ENCODE measurements around the gene GDF2. TPM values are rescaled to one million over a fixed set of nuclear protein-coding genes. Genes with fewer than 3 reads are reported as not detected.

The GDF2 gene
- total and polyA plus RNA-seq, 2 experiments from 2014 or later = not detected

DNA sequence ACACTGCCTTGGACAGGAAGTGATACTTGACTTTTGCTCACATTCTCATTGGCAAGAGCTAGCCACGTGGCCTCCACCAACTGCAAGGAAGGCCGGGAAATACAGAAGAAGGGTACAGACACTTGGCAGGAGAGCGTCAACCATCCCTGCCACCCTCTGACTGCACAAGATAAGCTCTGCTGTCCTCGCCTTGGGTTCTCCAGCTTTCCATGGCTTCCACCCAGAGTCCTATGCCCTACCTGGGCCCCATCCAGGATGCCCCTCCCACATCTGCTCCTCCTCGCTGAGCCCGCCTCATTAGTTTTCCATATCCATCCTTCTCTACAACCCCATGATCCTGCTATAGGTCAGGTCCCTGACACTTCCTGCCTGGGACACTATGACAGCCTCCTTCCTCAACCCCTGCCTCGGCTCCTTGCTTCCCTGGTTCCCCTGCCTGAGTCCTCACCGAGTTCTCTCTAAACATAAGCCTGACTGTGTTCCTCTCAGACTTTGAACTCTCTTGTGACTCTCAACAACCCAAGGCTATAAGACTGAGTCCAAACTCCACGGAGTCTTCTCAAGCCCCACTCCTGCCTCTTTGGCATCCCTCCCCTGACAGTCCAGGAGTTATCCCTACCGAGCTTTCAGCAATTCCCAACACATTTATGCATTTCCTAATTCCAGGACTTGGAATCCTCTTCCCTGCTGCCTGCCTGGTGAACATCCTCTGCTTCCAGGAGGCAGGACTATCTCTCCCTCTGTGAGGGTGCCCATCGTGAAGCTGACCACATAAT, 45.5 kb upstream of the GDF2 start:
- Histone ChIP-seq H3K27ac (ENCODE audit: low read depth) (no peak overlapping the region), H3K4me2 (no peak overlapping the region), H2AFZ (no peak overlapping the region), H3K4me3 (no peak overlapping the region), H3K9me2 (ENCODE audit: insufficient read depth) (0 out of 2 replicates have a peak, but pooled peaks cover 5% of the 10 kb centered on the region), H3K36me3 (ENCODE audit: insufficient read depth) (no peaks in the 10 kb centered on the region), H3F3A (replicated peaks; ENCODE audit: low read depth) (no peaks in the 10 kb centered on the region), H4K20me1 (replicated peaks; ENCODE audit: insufficient read depth) (no peaks in the 10 kb centered on the region), H3K79me2 (replicated peaks; ENCODE audit: insufficient read depth) (no peaks in the 10 kb centered on the region), H3K27me3 (ENCODE audit: insufficient read depth) (no peaks in the 10 kb centered on the region), H3K4me1 (ENCODE audit: insufficient read depth) (no peaks in the 10 kb centered on the region)
- peaks cover 3% of the 10 kb centered on the region for H3K27me3 Mint-ChIP-seq (ENCODE audit: insufficient read depth, low read depth, poor library complexity)
- TF ChIP-seq POLR2AphosphoS5 (IDR thresholded peaks at IDR 0.05; ENCODE audit: low read depth) (no peak), STAT1 (IDR thresholded peaks at IDR 0.05; ENCODE audit: unreplicated experiment) (no peak), NANOG (IDR thresholded peaks at IDR 0.05; ENCODE audit: borderline replicate concordance) (no peak), EZH2 (IDR thresholded peaks at IDR 0.05; ENCODE audit: low read depth, unreplicated experiment) (no peak), CTCF (conservative IDR thresholded peaks at IDR 0.05; ENCODE audit: low read depth in 2 of 2) (no peak), ZNF331 (CRISPR knock-in tag; IDR thresholded peaks at IDR 0.05; ENCODE audit: low read depth) (no peak), JUNB (IDR thresholded peaks at IDR 0.05; ENCODE audit: unreplicated experiment) (no peak), ZNF114 (CRISPR knock-in tag; IDR thresholded peaks at IDR 0.05) (no peak), ETS1 (IDR thresholded peaks at IDR 0.05) (no peak)
- TF ChIP-seq, protein P1, sequence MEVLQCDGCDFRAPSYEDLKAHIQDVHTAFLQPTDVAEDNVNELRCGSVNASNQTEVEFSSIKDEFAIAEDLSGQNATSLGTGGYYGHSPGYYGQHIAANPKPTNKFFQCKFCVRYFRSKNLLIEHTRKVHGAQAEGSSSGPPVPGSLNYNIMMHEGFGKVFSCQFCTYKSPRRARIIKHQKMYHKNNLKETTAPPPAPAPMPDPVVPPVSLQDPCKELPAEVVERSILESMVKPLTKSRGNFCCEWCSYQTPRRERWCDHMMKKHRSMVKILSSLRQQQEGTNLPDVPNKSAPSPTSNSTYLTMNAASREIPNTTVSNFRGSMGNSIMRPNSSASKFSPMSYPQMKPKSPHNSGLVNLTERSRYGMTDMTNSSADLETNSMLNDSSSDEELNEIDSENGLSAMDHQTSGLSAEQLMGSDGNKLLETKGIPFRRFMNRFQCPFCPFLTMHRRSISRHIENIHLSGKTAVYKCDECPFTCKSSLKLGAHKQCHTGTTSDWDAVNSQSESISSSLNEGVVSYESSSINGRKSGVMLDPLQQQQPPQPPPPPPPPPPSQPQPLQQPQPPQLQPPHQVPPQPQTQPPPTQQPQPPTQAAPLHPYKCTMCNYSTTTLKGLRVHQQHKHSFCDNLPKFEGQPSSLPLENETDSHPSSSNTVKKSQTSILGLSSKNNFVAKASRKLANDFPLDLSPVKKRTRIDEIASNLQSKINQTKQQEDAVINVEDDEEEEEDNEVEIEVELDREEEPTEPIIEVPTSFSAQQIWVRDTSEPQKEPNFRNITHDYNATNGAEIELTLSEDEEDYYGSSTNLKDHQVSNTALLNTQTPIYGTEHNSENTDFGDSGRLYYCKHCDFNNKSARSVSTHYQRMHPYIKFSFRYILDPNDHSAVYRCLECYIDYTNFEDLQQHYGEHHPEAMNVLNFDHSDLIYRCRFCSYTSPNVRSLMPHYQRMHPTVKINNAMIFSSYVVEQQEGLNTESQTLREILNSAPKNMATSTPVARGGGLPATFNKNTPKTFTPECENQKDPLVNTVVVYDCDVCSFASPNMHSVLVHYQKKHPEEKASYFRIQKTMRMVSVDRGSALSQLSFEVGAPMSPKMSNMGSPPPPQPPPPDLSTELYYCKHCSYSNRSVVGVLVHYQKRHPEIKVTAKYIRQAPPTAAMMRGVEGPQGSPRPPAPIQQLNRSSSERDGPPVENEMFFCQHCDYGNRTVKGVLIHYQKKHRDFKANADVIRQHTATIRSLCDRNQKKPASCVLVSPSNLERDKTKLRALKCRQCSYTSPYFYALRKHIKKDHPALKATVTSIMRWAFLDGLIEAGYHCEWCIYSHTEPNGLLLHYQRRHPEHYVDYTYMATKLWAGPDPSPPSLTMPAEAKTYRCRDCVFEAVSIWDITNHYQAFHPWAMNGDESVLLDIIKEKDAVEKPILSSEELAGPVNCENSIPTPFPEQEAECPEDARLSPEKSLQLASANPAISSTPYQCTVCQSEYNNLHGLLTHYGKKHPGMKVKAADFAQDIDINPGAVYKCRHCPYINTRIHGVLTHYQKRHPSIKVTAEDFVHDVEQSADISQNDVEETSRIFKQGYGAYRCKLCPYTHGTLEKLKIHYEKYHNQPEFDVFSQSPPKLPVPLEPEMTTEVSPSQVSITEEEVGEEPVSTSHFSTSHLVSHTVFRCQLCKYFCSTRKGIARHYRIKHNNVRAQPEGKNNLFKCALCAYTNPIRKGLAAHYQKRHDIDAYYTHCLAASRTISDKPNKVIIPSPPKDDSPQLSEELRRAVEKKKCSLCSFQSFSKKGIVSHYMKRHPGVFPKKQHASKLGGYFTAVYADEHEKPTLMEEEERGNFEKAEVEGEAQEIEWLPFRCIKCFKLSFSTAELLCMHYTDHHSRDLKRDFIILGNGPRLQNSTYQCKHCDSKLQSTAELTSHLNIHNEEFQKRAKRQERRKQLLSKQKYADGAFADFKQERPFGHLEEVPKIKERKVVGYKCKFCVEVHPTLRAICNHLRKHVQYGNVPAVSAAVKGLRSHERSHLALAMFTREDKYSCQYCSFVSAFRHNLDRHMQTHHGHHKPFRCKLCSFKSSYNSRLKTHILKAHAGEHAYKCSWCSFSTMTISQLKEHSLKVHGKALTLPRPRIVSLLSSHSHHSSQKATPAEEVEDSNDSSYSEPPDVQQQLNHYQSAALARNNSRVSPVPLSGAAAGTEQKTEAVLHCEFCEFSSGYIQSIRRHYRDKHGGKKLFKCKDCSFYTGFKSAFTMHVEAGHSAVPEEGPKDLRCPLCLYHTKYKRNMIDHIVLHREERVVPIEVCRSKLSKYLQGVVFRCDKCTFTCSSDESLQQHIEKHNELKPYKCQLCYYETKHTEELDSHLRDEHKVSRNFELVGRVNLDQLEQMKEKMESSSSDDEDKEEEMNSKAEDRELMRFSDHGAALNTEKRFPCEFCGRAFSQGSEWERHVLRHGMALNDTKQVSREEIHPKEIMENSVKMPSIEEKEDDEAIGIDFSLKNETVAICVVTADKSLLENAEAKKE (CRISPR knock-in tag; IDR thresholded peaks at IDR 0.05) = no peak
- TF ChIP-seq, protein P2, sequence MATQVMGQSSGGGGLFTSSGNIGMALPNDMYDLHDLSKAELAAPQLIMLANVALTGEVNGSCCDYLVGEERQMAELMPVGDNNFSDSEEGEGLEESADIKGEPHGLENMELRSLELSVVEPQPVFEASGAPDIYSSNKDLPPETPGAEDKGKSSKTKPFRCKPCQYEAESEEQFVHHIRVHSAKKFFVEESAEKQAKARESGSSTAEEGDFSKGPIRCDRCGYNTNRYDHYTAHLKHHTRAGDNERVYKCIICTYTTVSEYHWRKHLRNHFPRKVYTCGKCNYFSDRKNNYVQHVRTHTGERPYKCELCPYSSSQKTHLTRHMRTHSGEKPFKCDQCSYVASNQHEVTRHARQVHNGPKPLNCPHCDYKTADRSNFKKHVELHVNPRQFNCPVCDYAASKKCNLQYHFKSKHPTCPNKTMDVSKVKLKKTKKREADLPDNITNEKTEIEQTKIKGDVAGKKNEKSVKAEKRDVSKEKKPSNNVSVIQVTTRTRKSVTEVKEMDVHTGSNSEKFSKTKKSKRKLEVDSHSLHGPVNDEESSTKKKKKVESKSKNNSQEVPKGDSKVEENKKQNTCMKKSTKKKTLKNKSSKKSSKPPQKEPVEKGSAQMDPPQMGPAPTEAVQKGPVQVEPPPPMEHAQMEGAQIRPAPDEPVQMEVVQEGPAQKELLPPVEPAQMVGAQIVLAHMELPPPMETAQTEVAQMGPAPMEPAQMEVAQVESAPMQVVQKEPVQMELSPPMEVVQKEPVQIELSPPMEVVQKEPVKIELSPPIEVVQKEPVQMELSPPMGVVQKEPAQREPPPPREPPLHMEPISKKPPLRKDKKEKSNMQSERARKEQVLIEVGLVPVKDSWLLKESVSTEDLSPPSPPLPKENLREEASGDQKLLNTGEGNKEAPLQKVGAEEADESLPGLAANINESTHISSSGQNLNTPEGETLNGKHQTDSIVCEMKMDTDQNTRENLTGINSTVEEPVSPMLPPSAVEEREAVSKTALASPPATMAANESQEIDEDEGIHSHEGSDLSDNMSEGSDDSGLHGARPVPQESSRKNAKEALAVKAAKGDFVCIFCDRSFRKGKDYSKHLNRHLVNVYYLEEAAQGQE (IDR thresholded peaks at IDR 0.05; ENCODE audit: unreplicated experiment) = no peak
- peaks cover 7% of the 10 kb centered on the region; the same call in 1 of the 3 replicates for H3K4me1 Mint-ChIP-seq
- H3K27ac Mint-ChIP-seq = no peak overlapping the region
- peaks cover 17% of the 10 kb centered on the region; the same call in 2 of the 3 replicates for H3K9me3 Mint-ChIP-seq
- DNase-seq (ENCODE audit: low spot score) = no peak
- H3K36me3 Mint-ChIP-seq (ENCODE audit: low read depth) = no peaks in the 10 kb centered on the region
- no peak overlapping the region for H3K4me3 Mint-ChIP-seq
- no peak for ATAC-seq

All from GM23338 (cell line).